CD4-positive, alpha-beta T cell (primary cell): ENCODE data around the gene NKD1. TPM values are rescaled to one million over a fixed set of nuclear protein-coding genes. Genes with fewer than 3 reads are reported as not detected.

Experiments used
- ATAC-seq: fragments of 200-7000 bp; cut with Tn5 transposase; one replicate; pipeline ENCODE4 v1.10.0; 2022; ENCODE audit warnings: mild to moderate bottlenecking; ENCODE audit not compliant: poor library complexity
- CTCF ChIA-PET: fragments of 350-600 bp; sonication (Branson Sonifier 250); formaldehyde crosslinking; loops from one replicate; lab custom pipeline; 2021; ENCODE audit warnings: antibody characterized with exemption, inconsistent platforms; lab: Charles Lee
- POLR2A ChIA-PET: fragments of 350-600 bp; sonication (Branson Sonifier 250); formaldehyde crosslinking; loops from one replicate; lab custom pipeline; 2021; ENCODE audit warnings: antibody characterized with exemption, inconsistent platforms; lab: Charles Lee
- DNase-seq, 14 experiments: peaks; one replicate each; pipeline ENCODE4 v3.0.0-alpha.2; 2013 to 2020; ENCODE audit warnings: mixed read lengths in 2 of 14
- H3K27ac ChIP-seq, 2 donors: one replicate each; pipeline versions ENCODE4 v1.5.1 to v1.7.0; 2013; ENCODE audit warnings: low read length in 2 of 2, low read depth in 1 of 2, mild to moderate bottlenecking in 1 of 2
- H3K27me3 ChIP-seq, 2 experiments: 1 replicate in 1 of 2; 2 replicates in 1 of 2; pipeline versions ENCODE4 v1.6.1 to v1.7.0; 2013; ENCODE audit warnings: low read length in 2 of 2, control low read depth in 1 of 2, mild to moderate bottlenecking in 1 of 2, moderate library complexity in 1 of 2; ENCODE audit not compliant: insufficient read depth in 2 of 2, control insufficient read depth in 1 of 2
- H3K36me3 ChIP-seq: one replicate; pipeline ENCODE4 v1.6.1; 2013; ENCODE audit warnings: low read length, control low read depth; ENCODE audit not compliant: insufficient read depth
- H3K4me1 ChIP-seq: one replicate; pipeline ENCODE4 v1.6.1; 2013; ENCODE audit warnings: low read length, control low read depth; ENCODE audit not compliant: insufficient read depth
- H3K4me3 ChIP-seq: one replicate; pipeline ENCODE4 v1.5.1; 2013; ENCODE audit warnings: mild to moderate bottlenecking, low read length, moderate library complexity
- H3K9me3 ChIP-seq, 2 experiments: 1 replicate in 1 of 2; 2 replicates in 1 of 2; pipeline versions ENCODE4 v1.6.1 to v1.7.0; 2013; ENCODE audit warnings: low read length in 2 of 2, mild to moderate bottlenecking in 2 of 2, control low read depth in 1 of 2, moderate library complexity in 1 of 2; ENCODE audit not compliant: control insufficient read depth in 1 of 2, insufficient read depth in 1 of 2
- H3K27ac Mint-ChIP-seq: one replicate; pipeline ENCODE4 v1.8.0; 2020; ENCODE audit warnings: mixed read lengths
- H3K27me3 Mint-ChIP-seq: one replicate; pipeline ENCODE4 v1.8.0; 2021; ENCODE audit warnings: mixed read lengths
- H3K36me3 Mint-ChIP-seq: one replicate; pipeline ENCODE4 v1.8.0; 2021; ENCODE audit warnings: low read depth, mixed read lengths
- H3K4me1 Mint-ChIP-seq: one replicate; pipeline ENCODE4 v1.8.0; 2021; ENCODE audit warnings: low read depth, mixed read lengths
- H3K4me3 Mint-ChIP-seq: one replicate; pipeline ENCODE4 v1.8.0; 2020; ENCODE audit warnings: mild to moderate bottlenecking, mixed read lengths
- H3K9me3 Mint-ChIP-seq: one replicate; pipeline ENCODE4 v1.8.0; 2020; ENCODE audit warnings: mixed read lengths
- intact Hi-C, 2 experiments: fragments of 100-400 bp; cut with DNase I in 1 of 2; cut with micrococcal nuclease in 1 of 2; formaldehyde crosslinking; loops; one replicate each; pipeline versions ENCODE4 v1.15.1 to v1.9.0; 2023 to 2025; cut with DNase I, micrococcal nuclease
- total RNA-seq, 174 experiments: library from RNA in 2 of 174; stranded (reverse) in 2 of 174; gene quantifications; one replicate each; pipeline ENCODE4 v1.2.3 and lab custom pipeline; 2021 to 2026
- TF ChIP-seq, protein P1 (sequence below): fragments of 200-600 bp; IDR thresholded peaks from one replicate; pipeline ENCODE4 v1.8.0; 2022; ENCODE audit warnings: antibody characterized with exemption, mild to moderate bottlenecking

Gene NKD1
- total RNA-seq, 2 experiments from 2014 or later, result 6.1 to 9.8 TPM

DNA sequence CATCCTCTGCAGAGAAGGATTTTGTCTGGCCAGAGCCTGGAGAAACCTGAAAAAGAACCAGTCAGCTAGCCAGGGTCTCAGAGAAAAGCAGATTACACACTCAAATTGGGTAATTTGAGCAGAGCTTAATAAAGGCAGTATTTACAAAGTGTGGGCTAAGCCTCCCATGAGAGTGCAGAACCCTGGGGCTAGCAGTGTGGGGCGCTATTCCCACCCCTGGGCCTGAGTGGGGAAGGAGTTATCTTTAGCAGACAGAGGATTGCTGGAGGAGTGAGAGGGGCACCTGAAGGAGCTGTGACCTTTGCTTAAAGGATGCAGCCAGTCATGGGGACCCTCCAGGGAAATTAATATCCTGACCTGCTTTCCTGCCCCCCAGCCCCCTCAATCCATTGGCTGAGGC is 86.8 kb downstream of the NKD1 start:
- intact Hi-C loops, result no loop called here
- Histone ChIP-seq H3K27ac (no peak overlapping the region), H3K4me1 (peaks cover 9% of the 10 kb centered on the region), H3K4me3 (no peak overlapping the region), H3K36me3 (no peaks in the 10 kb centered on the region), H3K27me3 (no peaks in the 10 kb centered on the region), H3K9me3 (no peaks in the 10 kb centered on the region)
- TF ChIP-seq, protein P1, sequence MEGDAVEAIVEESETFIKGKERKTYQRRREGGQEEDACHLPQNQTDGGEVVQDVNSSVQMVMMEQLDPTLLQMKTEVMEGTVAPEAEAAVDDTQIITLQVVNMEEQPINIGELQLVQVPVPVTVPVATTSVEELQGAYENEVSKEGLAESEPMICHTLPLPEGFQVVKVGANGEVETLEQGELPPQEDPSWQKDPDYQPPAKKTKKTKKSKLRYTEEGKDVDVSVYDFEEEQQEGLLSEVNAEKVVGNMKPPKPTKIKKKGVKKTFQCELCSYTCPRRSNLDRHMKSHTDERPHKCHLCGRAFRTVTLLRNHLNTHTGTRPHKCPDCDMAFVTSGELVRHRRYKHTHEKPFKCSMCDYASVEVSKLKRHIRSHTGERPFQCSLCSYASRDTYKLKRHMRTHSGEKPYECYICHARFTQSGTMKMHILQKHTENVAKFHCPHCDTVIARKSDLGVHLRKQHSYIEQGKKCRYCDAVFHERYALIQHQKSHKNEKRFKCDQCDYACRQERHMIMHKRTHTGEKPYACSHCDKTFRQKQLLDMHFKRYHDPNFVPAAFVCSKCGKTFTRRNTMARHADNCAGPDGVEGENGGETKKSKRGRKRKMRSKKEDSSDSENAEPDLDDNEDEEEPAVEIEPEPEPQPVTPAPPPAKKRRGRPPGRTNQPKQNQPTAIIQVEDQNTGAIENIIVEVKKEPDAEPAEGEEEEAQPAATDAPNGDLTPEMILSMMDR, result no peak
- H3K9me3 Mint-ChIP-seq, result no peaks in the 10 kb centered on the region
- H3K36me3 Mint-ChIP-seq, result peaks cover 30% of the 10 kb centered on the region
- H3K4me1 Mint-ChIP-seq, result peaks cover 4% of the 10 kb centered on the region
- POLR2A ChIA-PET, result no interaction called here
- CTCF ChIA-PET, result interaction anchor here (1.2 kb wide), 1 partner anchor 10 kb away, joined by 4 read pairs; no protein-coding TSS in a partner anchor
- no peak for ATAC-seq
- H3K27ac Mint-ChIP-seq, result no peak overlapping the region
- no peak for DNase-seq
- H3K4me3 Mint-ChIP-seq, result no peak overlapping the region
- H3K27me3 Mint-ChIP-seq, result no peaks in the 10 kb centered on the region

DNA sequence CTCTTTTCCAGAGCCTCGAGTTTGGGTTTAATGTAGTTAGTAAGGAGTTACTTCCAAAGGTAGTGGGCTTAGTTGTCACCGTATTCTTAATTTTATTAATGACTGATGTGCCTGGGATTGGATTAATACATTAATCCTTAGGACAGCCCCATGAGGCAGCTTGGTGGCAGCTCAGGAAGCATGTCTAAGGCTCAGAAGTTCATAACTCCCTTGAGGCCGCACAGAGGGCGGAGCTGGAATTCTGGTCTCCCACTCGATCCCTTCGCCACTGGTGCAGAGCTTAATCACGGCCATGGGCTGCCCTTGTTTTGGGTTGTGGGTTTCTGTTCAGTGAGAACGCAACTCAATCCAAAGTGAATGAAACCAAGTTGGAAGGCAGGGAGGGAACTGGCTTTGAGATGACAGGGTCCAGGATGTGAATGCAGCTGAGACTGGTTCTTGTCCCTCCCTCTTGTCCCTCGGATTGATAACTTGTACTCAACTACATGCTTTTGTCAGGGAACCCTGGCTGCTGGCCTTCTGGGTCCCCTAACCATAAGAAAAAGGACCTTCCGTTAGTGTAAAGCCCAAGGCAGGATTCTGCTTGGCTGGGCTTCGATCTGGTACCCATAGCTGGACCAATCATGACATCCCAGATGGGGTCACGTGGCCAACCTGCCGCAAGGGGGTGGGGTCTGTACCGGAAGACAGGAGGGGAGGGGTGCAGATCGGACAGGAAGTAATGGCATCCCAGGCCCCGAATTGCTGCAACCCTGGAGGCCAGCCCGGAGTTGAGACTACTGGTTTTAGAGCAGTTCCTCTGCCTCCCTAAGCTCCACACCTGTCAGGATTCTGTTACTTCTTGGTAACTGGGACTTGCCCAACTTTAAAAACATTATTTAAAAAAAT is 87.6 kb downstream of the NKD1 start:
- Histone ChIP-seq H3K4me3 (no peak overlapping the region), H3K27ac (no peak overlapping the region), H3K4me1 (peaks cover 9% of the 10 kb centered on the region), H3K9me3 (no peaks in the 10 kb centered on the region), H3K27me3 (no peaks in the 10 kb centered on the region), H3K36me3 (no peaks in the 10 kb centered on the region)
- H3K4me1 Mint-ChIP-seq, result peaks cover 4% of the 10 kb centered on the region
- ATAC-seq (peak; percentile 43), DNase-seq (peak in 5 of 14 experiments; percentile 17 to 28 (median 20))
- intact Hi-C loops, result no loop called here
- no peak overlapping the region for H3K4me3 Mint-ChIP-seq
- TF ChIP-seq, protein P1, result no peak
- H3K27ac Mint-ChIP-seq, result no peak overlapping the region
- H3K9me3 Mint-ChIP-seq, result no peaks in the 10 kb centered on the region
- H3K27me3 Mint-ChIP-seq, result no peaks in the 10 kb centered on the region
- POLR2A ChIA-PET, result interaction anchor here (1.0 to 1.4 kb wide), 3 partner anchors 8 to 268 kb away, joined by 3 read pairs; no protein-coding TSS in a partner anchor
- CTCF ChIA-PET, result interaction anchor here (1.0 to 1.2 kb wide), 2 partner anchors 9 to 74 kb away, joined by 3 to 4 read pairs; no protein-coding TSS in a partner anchor
- peaks cover 27% of the 10 kb centered on the region for H3K36me3 Mint-ChIP-seq

DNA sequence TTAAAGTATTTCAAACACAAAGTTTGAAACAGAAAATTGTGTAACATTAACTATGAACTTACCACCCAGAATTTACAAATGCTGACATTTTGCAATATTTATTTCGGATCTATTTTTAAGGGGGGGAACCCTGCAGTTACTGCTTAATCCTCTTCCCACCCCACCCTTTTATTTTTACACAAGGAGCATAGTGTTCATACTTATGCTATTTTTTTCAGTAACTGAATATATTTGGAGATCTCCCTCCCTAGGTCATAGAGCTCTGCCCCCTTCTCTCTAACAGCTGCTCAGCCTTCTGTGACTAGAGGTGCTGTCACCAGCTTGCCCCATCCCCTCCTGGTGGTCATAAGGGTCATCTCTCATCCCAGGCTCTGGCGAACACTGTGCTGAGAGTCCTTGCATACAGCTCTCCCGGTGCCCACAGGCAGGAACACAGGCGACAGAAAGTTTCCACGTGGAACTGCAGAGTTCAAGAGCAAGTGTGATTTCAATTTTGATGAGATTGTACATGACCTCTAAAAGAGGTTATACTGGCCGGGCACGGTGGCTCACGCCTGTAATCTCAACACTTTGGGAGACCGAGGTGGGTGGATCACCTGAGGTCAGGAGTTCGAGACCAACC is 88.7 kb downstream of the NKD1 start:
- Histone ChIP-seq H3K9me3 (no peaks in the 10 kb centered on the region), H3K4me3 (no peak overlapping the region), H3K36me3 (no peaks in the 10 kb centered on the region), H3K4me1 (peaks cover 9% of the 10 kb centered on the region), H3K27ac (no peak overlapping the region), H3K27me3 (no peaks in the 10 kb centered on the region)
- H3K4me1 Mint-ChIP-seq, result peaks cover 4% of the 10 kb centered on the region
- H3K27me3 Mint-ChIP-seq, result no peaks in the 10 kb centered on the region
- TF ChIP-seq, protein P1, result no peak
- DNase-seq (no peak), ATAC-seq (no peak)
- no peak overlapping the region for H3K4me3 Mint-ChIP-seq
- H3K9me3 Mint-ChIP-seq, result no peaks in the 10 kb centered on the region
- H3K36me3 Mint-ChIP-seq, result peaks cover 20% of the 10 kb centered on the region
- no peak overlapping the region for H3K27ac Mint-ChIP-seq
- ChIA-PET CTCF (interaction anchor here (1.0 kb wide), 1 partner anchor 76 kb away, joined by 3 read pairs; no protein-coding TSS in a partner anchor), POLR2A (interaction anchor here (1.4 kb wide), 1 partner anchor 10 kb away, joined by 3 read pairs; no protein-coding TSS in a partner anchor)
- intact Hi-C loops, result no loop called here
